NCI-H748 (cell line): ENCODE data around the gene ARVCF.
A peak's percentile ranks its signal among the peaks of the same experiment; 100 is the strongest.

Source experiments
- DNase-seq: peaks from one replicate; lab custom pipeline; 2025; ENCODE audit not compliant: unreplicated experiment; lab: John Stamatoyannopoulos, UW

ARVCF gene

DNA sequence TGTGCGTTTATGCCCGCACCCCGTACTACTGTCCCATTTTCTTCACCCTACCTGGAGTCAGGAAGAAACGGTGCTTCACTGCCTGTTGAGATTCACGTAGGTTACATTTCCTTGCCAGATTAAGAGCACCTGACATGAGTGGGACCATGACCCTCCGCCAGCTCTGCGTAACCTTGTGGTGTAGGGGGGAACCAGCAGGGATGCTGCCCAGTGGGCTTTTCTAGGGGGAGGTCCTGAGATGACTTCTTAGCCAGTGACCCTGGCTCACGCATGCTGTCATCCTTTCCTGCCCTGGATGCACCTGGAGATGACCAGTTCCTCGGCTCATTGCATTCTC, 967 bp upstream of the ARVCF start:
- DNase-seq: no peak

DNA sequence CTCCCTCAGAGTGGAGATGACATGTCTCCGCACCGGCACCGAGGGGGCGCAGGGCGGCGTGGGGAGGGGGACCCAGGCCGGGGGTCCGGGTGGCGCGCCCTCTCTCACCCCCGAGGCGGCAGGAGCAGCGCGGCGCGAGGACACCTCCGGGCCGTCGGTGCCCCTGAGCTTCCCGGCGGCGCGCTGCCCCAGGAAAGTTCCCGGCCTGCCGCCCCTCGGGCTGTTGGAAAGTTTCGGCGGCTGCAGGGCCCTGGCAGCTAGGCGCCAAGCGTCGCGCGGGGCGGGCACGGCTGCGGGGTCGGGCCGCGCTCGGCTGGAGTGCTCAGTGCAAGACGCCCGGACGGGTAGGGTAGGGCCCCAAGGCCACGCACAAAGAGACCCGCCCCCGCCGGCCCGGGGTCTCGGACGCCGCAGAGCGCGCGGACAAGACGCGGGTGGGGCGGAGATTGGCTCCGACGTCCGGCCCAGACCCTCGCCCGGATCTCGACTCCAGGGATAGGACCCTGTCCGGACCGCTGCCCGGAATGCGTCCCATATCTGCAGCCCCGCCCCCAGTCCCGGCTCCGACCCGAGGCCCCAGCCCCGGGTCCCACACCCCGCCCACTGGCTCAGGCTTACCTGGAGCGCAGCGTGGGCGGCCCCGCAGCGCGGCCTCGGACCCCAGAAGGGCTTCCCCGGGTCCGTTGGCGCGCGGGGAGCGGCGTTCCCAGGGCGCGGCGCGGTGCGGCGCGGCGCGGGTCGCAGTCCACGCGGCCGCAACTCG, 471 bp downstream of the ARVCF start:
- DNase-seq: peak; percentile 30

DNA sequence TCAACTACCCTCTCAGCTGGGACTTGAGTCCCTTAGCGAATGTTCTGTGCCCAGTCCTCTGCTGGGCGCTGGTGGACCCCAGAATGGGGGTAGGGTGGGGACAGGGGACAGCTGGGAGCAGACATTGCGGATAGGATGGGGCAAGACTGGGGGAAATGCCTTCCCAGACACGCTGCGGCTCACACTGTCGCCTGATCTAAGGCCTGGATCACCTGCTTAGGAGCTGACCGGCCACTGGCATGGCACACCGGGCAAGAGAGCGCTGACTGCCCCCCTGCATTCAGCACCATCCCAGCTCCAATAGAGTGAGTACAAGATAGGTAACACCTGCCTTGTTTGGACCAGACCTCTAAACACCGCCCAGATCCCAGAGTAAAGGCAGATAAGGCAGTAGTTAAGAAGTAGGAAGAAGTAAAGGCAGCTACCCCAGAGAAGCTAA, 1.4 kb downstream of the ARVCF start:
- DNase-seq: no peak

DNA sequence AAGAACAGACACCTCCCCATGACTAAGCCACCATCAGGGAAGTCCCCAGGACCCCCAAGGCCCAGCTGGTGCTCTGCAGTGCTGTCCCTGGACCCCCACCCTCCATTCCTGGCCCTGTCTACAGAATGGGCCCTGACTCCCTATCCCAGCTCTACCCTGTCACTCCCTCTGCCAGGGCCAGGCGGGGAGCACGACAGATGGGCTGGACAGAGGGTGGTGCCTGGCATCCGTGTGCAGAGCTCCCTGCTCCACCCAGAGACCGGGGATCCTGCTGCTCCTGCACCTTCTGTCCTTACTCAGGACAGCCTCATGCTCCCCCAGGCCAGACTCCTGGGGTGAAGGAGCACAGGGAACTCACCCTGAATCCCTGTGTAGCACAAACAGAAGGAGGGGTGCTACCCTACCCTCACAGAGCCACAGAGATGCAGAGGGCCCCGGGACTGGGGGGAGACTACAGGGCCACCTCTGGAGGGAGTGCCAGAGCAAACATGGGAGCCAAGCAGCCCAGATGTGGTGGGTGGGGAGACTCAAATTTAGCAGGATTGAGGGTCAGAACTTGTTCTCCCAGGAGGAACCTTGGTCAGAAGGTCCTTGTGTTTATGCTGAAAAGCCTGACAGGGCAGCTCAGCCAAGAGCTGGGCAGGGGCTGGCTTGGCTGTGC, 2.0 kb downstream of the ARVCF start:
- no peak for DNase-seq

DNA sequence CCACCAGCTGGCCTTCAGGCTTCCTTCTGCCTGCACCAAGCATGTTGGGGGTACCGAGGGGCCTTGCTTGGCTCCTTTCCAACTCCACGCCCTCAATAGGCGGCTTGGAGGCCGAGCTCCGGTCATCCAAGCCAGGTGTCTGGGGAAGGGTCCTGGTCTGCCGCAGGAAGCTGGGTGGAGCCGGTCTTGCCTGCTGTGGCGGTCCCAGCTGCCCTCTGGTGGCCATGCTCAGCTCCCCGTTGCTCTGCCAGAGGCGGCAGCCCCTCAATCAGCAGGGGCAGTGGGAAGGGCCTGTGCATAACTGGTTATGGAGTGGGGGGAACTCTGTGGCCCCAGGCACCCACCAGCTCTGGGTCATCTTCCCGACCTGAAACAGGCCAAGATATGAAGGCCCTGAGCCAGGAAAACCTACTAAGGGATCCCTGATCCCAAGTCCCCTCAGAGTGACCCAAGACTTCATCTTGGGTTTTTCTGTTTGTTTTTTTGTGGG, 3.2 kb downstream of the ARVCF start:
- DNase-seq: peak; percentile 69

DNA sequence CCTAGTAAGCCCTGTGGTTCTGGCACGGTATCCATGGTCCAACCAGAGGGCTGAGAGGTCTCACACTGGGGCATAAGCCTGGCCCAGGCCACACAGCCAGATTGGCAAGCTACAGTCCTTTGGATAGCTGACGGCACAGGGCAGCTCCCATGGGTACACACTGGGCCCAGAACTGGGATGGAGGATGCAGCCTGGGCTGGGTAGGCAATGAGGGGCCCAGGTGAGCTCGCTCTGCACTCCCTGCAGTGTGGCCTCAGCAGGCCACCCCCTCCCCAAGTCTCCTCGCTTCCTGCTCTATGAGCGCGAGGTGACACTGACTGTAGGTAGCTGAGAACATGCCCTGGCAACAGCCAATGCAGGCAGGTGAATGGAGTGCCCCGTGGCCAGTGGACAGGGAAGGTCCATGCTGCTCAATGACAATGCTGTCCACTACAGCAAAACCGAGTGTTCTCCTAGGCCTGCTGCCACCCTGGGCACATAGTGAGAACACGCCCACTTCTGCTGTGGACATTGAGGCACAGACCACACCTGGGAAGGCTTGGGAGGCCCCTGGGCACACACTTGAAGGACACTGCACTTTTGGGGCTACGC, 3.8 kb downstream of the ARVCF start:
- no peak for DNase-seq

DNA sequence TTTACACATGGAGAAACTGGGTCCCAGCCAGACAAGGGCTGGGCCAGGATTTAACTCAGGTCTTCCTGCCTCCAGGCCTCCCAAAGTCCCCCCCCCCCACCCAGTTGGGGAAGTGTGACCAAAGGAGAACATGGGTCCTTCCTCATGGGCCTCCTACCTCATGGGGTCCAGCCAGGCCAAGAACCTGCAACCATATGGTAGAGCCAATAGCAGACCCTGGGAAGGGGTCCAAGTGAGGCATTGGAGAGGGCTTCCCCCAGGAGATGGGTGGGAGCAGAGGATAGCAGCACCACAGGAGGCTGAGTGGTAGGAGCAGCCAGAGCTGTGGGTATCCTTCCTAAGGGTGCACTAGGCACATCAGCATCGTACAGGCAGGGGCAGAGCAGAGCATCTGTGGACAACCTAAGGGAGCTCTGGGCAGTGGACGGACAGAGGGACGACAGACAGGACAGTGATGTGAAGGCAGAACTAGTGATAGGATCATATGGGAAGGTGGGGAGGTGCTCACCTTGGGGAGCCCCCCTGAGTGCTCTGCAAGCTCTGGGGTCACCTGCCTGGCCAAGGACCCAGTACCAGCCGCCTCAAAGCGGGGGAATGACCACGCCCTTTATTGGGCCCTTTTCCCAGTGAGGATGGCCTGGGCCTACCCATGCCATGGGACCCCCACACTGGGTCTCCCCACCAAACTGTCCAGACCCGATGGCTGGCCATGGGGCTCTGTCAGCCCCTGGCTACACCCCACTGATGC, 4.5 kb downstream of the ARVCF start:
- DNase-seq: no peak

DNA sequence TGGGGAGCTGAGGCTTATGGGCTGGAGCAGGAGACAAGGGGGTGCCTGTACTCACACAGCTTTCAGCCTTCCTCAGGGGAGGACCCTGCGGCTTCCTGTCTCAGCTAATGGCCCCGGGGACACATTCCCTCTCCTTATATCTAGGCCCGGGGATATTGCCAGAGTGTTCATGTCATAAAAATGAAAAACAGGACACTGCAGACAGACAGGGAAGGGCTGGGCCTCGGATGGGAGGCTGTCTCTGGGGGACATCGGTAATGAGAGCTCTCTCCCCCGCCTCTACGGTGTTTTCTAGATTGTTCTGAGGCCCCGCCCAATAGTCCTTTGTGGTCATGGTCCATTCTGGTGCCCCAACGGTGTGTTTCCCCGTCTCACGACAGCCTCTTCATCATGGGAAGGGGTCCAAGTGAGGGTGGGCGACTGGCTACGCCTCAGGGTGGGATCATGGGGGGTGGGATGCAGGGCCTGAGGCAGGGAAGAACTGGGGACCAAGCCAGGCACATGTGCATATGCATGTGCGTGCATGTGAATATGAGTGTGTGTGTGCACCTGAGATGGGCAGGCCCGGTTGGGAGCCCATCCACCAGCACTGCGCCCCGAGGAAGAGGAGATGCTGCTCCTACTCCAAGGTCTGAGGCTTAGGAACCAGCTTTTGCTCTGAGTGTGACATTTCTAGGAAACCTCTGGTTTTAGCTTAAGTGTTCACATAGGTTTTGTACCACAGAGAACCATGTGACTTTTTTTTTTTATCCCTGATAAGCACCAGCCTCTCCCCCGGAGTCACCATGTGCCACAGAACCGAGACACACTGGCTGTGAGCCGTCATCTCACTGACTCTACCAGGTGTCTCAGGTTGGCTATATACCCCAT, 5.3 kb downstream of the ARVCF start:
- no peak for DNase-seq

DNA sequence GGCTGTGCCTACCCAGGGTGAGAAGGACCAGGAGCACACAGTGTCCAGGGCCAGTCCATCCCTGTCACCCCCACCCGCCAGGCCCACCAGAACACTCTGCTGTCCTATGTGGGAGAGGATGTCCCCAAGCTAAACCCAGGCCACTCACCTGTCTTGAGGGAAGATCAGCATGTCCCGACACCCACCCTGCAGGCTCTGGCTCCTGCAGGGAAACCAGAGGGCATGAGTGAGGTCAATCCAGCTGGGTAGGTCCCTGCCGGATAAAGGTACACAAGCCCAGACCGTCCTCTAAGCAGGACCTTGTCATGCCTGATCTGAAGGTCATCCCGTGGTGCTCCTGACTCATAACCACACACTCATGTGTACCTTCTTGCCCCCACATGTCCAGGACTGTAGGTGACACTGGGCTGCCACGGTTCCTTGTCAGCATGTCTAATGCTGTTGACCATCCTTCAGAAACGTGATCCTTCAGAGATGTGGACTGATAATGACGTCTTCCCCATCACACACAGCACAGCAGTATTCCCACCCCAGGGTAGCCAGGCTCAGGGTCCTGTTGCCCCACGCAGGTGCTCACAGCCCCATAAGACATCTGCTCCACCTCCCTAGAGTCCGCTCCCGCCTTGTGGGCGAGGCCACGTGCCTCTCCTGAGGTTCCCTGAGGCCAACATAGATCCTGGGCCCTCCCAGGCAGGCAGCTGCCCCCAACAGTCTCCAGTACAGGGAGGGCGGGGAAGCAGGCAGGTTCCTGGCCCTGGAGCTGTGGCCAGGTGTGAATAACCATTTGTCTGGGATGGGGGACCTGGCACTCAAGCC, 6.1 kb downstream of the ARVCF start:
- no peak for DNase-seq

DNA sequence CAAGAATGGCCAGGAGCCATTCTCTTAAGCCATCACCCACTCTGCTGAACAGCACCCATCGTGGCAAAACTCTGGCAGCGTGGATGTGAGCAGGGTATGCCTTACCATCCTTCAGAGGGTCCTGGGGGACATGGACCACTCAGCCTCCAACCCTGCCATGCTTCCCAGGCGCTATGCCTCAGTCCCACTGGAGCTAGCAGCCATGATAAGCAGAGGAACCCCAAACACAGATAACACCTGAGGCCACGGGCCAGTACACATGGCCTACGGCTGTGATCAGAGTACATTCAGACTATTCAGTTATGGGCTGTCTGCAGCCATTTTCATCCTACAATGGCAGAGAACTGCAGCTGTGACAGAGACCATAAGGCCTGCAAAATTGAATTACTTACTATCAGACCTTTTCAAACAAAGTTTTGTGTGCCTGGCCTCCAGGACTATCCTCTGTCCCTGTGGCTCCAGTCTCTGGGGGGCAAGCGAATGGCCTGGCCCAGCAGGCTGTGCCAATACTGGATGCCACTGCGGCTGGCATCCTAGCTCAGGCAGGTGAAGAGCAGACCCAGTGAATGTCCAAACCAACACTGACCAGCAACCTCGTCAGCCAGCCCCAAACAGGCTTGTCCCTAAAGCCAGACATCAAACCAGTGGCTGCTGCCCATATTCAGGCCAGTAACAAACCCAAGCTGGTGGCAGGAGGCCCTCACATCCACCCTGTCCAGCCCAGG, 6.9 kb downstream of the ARVCF start:
- DNase-seq: no peak

DNA sequence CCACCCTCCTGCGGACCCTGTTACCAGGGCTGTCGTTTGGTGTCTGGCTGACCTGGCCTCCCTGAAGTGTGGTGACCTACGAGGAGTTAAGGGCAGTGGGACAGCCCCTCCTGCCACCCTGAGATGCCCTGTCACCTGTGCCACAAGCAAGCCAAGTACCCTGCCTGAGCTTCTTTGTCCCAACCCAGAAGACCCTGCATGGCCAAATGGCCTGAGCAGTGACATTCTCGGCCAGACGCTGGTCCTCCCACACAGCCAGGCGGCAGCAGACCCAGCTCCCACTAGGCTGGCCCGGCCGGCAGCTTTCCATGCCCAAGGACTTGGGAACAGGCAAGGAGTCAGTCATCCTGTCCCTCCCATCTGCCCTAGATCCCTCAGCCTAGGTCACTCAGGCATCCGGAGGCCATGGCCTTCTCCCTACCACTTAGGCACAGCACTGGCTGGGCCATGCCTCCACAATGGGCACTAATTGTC, 7.6 kb downstream of the ARVCF start:
- DNase-seq: no peak

DNA sequence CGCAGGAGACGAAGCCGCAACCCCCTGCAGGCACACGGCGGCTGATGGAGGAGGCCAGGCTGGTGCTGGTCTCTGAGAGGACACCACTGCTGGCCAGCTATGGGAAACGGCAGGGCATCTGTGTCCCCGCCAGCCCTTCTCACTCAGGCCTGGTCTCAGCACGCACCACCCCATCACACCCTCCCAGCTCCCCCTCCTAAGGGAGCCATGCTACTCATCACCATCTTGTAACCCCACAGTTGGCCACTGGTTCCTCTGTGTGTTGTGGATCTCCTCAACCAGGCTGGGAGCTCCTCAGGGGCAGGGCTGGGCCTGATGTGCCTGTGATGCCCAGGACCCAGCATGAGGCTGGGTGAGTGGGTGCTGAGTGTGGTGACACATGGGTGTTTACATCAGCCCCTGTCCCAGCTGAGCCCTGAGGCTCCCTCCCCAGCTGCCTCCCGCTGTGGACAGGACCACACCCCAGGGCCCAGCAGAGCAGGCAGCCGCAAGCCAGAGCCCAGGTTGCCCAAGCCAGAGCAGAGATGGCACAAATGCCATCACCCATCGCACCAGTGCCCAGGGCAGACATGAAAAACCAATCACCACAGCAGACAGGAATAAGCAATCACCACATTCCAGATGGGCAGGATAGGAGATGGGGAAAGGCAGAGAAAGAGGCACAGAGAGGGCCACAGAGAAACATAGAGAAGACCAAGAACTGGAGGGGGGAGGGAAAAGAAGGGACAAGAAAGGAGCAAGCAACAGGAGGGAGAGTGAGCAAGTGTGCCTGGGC, 8.2 kb downstream of the ARVCF start:
- no peak for DNase-seq

DNA sequence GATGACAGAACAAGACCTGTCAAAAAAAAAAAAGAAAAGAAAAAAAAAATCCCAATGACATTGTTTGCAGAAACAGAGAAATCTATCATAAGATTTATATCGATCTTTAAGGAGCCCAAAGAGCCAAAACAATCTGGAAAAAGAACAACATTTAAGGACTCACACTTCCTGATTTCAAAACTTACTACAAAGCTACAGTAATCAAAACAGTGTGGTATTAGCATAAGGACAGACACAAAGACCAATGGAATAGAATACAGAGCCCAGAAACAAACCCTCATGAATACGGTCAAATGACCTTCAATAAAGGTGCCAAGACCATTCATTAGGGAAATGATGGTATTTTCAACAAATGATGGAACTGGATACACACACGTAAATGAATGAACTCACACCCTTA, 12.2 kb downstream of the ARVCF start:
- DNase-seq: no peak

DNA sequence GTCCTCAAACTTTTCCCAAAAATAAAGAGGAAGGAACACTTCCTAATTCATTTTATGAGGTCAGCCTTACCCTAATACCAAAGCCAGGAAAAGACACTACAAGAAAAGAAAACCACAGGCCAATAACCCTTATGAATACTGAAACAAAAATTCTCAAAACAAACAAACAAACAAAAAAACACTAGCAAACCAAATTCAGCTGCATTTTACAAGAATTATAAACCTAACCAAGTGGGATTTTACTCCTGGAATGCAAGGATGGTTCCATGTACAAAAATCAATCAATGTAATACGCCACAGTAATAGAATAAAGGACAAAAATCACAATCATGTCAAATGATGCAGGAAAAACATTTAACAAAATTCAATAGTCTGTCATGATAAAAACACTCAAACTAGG, 13.3 kb downstream of the ARVCF start:
- no peak for DNase-seq

DNA sequence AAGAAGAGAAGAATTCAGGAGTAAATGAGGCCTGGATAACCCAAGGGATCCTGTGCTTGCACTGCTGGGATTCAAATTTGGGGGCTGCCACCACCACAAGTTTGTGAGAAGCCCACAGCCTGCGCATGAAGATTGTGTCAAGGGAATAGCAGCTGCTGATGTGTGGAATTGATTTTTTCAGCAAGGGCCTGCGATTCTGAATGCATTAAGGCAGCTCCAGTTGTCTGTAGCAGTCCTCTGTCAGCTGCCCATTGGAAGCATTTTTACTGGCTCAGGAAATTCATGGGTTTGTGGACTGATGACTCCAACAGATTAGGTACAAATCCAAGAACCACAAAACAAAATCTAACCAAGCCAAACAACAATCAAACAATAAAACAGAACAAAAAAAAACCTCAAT, 14.0 kb downstream of the ARVCF start:
- DNase-seq: no peak

DNA sequence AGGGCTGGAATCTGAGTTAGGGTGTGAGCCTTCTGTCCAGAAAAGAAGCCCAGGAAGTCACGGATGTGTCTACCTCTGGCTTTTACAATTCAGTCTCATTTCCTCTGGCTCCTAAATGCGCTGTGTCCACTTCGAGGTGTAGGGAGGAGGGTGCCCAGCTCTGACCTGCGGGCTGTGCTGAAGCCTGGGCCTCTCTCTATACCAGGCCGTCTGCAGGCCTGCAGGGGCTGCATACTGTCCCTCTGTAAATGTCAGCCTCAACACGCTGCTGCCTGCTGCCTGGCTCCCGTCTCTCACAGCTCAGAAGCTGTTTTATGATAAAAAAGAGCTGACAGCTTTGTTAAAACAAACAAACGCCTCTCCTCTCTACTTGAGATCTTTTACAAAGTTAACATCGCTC, 14.5 kb downstream of the ARVCF start:
- no peak for DNase-seq

DNA sequence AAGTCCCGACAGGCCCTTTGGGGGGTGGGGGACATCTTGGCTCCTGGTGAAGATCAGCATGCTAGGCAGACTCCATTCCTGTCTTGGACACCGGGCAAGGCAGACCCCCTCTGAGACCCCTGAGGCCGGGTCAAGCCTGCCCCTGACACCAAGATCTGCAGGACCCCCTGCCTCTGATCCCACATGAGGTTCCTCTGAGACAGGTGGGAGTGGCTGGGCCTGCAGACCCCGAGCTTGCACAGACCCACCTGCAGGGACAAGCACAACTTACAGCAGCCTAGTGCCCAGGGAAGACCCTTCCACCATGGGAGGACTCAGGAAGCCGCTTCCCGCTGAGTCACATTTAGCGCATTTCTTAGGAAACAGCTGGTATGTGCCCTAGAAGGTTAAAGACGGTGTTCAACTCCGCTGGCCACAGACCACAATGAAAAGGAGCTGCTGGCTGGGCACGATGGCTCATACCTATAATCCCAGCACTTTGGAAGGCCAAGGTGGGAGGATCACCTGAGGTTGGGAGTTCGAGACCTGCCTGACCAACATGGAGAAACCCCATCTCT, 15.5 kb downstream of the ARVCF start:
- DNase-seq: no peak
